Activated CD8-positive, alpha-beta T cell treated with anti-CD3 and anti-CD28 coated beads, Interleukin-2, amount 10 ng/mL, durations not matched to agents 7 days and 5 days (primary cell): ENCODE data around the gene U2AF2. TPM values are rescaled to one million over a fixed set of nuclear protein-coding genes. Genes with fewer than 3 reads are reported as not detected.
A peak's percentile ranks its signal among the peaks of the same experiment; 100 is the strongest.

Experiments used
- ATAC-seq: fragments of 150-1000 bp; cut with Tn5 transposase; one replicate; pipeline ENCODE4 v1.10.0; 2021; ENCODE audit warnings: moderate library complexity
- CTCF ChIA-PET: fragments of 350-600 bp; sonication (Branson Sonifier 250); formaldehyde crosslinking; loops from one replicate; lab custom pipeline; 2021; ENCODE audit warnings: antibody characterized with exemption; lab: Charles Lee
- POLR2A ChIA-PET: fragments of 350-600 bp; sonication (Branson Sonifier 250); formaldehyde crosslinking; loops from one replicate; lab custom pipeline; 2021; ENCODE audit warnings: antibody characterized with exemption; lab: Charles Lee
- DNase-seq: peaks from one replicate; pipeline ENCODE4 v3.0.0-alpha.2; 2020
- H3K27ac Mint-ChIP-seq: one replicate; pipeline ENCODE4 v1.8.0; 2021; ENCODE audit warnings: mild to moderate bottlenecking, mixed read lengths
- H3K27me3 Mint-ChIP-seq: one replicate; pipeline ENCODE4 v1.8.0; 2021; ENCODE audit warnings: low read depth, mixed read lengths
- H3K36me3 Mint-ChIP-seq: one replicate; pipeline ENCODE4 v1.8.0; 2021; ENCODE audit warnings: low read depth, mixed read lengths
- H3K4me1 Mint-ChIP-seq: one replicate; pipeline ENCODE4 v1.8.0; 2021; ENCODE audit warnings: low read depth, mixed read lengths
- H3K4me3 Mint-ChIP-seq: one replicate; pipeline ENCODE4 v1.8.0; 2021; ENCODE audit warnings: mild to moderate bottlenecking, mixed read lengths
- H3K9me3 Mint-ChIP-seq: one replicate; pipeline ENCODE4 v1.8.0; 2022; ENCODE audit warnings: mixed read lengths; ENCODE audit not compliant: insufficient read depth
- total RNA-seq, 2 experiments: library from RNA; stranded (reverse); gene quantifications; one replicate each; pipeline ENCODE4 v1.2.3, GENCODE V29; 2021

The U2AF2 gene
- total RNA-seq, 2 experiments from 2014 or later: 296 to 321 TPM

- DNase-seq: no peak
- Mint-ChIP-seq H3K27ac (no peak overlapping the region), H3K4me3 (no peak overlapping the region), H3K4me1 (peaks cover 51% of the 10 kb centered on the region), H3K27me3 (no peaks in the 10 kb centered on the region), H3K9me3 (no peaks in the 10 kb centered on the region), H3K36me3 (peaks cover 78% of the 10 kb centered on the region)
- no peak for ATAC-seq
- POLR2A ChIA-PET: no interaction called here
- CTCF ChIA-PET: no interaction called here
These were observed 5.6 kb downstream of the U2AF2 start for GRCh38 chr19:55660404-55660803.

DNA sequence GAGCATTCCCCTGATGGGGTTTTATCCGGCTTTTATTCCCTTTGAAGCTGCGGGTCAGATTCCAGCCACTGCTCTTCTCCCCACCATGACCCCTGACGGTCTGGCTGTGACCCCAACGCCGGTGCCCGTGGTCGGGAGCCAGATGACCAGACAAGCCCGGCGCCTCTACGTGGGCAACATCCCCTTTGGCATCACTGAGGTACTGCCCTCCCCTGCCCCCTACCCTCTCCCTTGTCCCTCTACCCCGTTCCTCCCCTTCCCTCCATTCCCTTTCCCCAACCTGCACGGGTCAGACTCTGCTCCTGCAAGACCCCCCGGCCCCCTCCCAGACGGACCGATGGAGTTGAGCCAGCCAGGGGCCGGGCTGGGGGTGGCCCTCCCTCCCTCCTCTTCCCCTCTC is 6.2 kb downstream of the U2AF2 start:
- Mint-ChIP-seq H3K27me3 (no peaks in the 10 kb centered on the region), H3K9me3 (no peaks in the 10 kb centered on the region), H3K4me3 (no peak overlapping the region), H3K27ac (no peak overlapping the region), H3K4me1 (peaks cover 48% of the 10 kb centered on the region), H3K36me3 (peaks cover 75% of the 10 kb centered on the region)
- no peak for DNase-seq
- ATAC-seq: no peak
- CTCF ChIA-PET: no interaction called here
- POLR2A ChIA-PET: no interaction called here

GRCh38 chr19:55661826-55662225 is 7.0 kb downstream of the U2AF2 start:
- CTCF ChIA-PET: no interaction called here

GRCh38 chr19:55663846-55664536 is 9.2 kb downstream of the U2AF2 start:
- H3K36me3 Mint-ChIP-seq: peaks cover 72% of the 10 kb centered on the region
- no peaks in the 10 kb centered on the region for H3K9me3 Mint-ChIP-seq
- no peak overlapping the region for H3K27ac Mint-ChIP-seq
- DNase-seq (no peak), ATAC-seq (no peak)
- POLR2A ChIA-PET: no interaction called here
- H3K4me1 Mint-ChIP-seq: peaks cover 22% of the 10 kb centered on the region
- H3K27me3 Mint-ChIP-seq: no peaks in the 10 kb centered on the region
- CTCF ChIA-PET: no interaction called here
- H3K4me3 Mint-ChIP-seq: no peak overlapping the region

More at GRCh38 chr19:55661826-55662225, 7.0 kb downstream of the U2AF2 start:
- Mint-ChIP-seq H3K27me3 (no peaks in the 10 kb centered on the region), H3K27ac (peak overlapping the region; percentile 70), H3K4me1 (peaks cover 40% of the 10 kb centered on the region), H3K36me3 (peaks cover 73% of the 10 kb centered on the region), H3K4me3 (no peak overlapping the region), H3K9me3 (no peaks in the 10 kb centered on the region)
- DNase-seq (no peak), ATAC-seq (no peak)
- POLR2A ChIA-PET: no interaction called here

GRCh38 chr19:55666343-55667005 is 11.6 kb downstream of the U2AF2 start:
- Mint-ChIP-seq H3K4me1 (peaks cover 21% of the 10 kb centered on the region), H3K27ac (no peak overlapping the region), H3K9me3 (no peaks in the 10 kb centered on the region), H3K36me3 (peaks cover 74% of the 10 kb centered on the region), H3K27me3 (no peaks in the 10 kb centered on the region), H3K4me3 (no peak overlapping the region)
- POLR2A ChIA-PET: interaction anchor here (1.4 kb wide), 1 partner anchor 12 kb away, joined by 6 read pairs; the partner anchor contains the start of gene U2AF2
- CTCF ChIA-PET: interaction anchor here (2.1 kb wide), 1 partner anchor 12 kb away, joined by 6 read pairs; no protein-coding TSS in a partner anchor
- ATAC-seq (no peak), DNase-seq (no peak)

DNA sequence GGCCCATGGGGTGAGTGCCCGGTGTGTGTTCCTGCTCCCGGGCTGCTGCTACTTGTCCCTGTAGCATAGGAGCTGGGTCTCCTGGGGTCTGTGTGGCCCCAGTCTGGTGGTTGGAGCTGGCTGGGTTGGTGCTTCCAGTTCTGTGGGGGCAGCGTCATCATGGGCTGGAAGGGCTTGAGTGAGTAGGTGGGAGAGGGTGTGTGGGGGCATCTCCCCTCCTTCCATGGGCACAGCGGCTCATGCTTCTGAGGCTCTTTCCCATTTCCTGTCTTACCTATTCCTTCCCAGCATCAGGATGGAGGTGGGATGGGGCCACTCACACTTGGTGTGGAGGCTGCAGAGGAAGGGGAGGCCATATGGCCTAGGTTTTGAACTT is 12.2 kb downstream of the U2AF2 start:
- Mint-ChIP-seq H3K9me3 (no peaks in the 10 kb centered on the region), H3K36me3 (peaks cover 71% of the 10 kb centered on the region), H3K27me3 (no peaks in the 10 kb centered on the region), H3K27ac (no peak overlapping the region), H3K4me3 (no peak overlapping the region), H3K4me1 (peaks cover 18% of the 10 kb centered on the region)
- POLR2A ChIA-PET: interaction anchor here (1.4 kb wide), 1 partner anchor 13 kb away, joined by 6 read pairs; the partner anchor contains the start of gene U2AF2
- DNase-seq: no peak
- no peak for ATAC-seq
- CTCF ChIA-PET: interaction anchor here (0.7 to 2.1 kb wide), 2 partner anchors 13 to 58 kb away, joined by 6 read pairs; no protein-coding TSS in a partner anchor

- Mint-ChIP-seq H3K27ac (no peak overlapping the region), H3K36me3 (peaks cover 72% of the 10 kb centered on the region), H3K27me3 (no peaks in the 10 kb centered on the region), H3K9me3 (no peaks in the 10 kb centered on the region), H3K4me3 (no peak overlapping the region), H3K4me1 (peaks cover 21% of the 10 kb centered on the region)
- ChIA-PET POLR2A (interaction anchor here (0.9 to 1.4 kb wide), 2 partner anchors 13 to 25 kb away, joined by 3 to 6 read pairs; partner anchors contain the start of gene U2AF2), CTCF (interaction anchor here (0.7 kb wide), 1 partner anchor 59 kb away, joined by 6 read pairs; no protein-coding TSS in a partner anchor)
- DNase-seq (no peak), ATAC-seq (no peak)
These were observed 12.7 kb downstream of the U2AF2 start for GRCh38 chr19:55667511-55667910.

DNA sequence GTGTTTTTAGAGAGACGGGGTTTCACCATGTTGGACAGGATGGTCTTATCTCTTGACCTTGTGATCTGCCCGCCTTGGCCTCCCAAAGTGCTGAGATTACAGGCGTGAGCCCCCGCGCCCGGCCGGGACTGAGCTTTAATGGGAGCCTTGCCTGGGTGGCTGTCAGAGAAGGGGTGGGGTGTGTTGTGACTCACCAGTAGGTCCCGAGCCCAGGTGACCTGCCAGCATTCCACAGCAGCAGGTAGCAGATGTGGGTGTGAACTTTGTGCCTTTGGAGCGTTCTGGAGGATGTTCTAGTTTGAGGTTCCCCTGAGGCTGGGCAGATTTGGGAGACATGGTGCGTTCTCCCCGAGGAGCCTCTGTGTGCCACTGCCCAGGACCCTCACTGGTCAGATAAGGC is 13.1 kb downstream of the U2AF2 start:
- POLR2A ChIA-PET: interaction anchor here (0.9 kb wide), 1 partner anchor 25 kb away, joined by 3 read pairs; no protein-coding TSS in a partner anchor
- CTCF ChIA-PET: no interaction called here
- Mint-ChIP-seq H3K4me3 (no peak overlapping the region), H3K36me3 (peaks cover 68% of the 10 kb centered on the region), H3K27ac (no peak overlapping the region), H3K4me1 (peaks cover 17% of the 10 kb centered on the region), H3K9me3 (no peaks in the 10 kb centered on the region), H3K27me3 (no peaks in the 10 kb centered on the region)
- ATAC-seq (no peak), DNase-seq (no peak)

DNA sequence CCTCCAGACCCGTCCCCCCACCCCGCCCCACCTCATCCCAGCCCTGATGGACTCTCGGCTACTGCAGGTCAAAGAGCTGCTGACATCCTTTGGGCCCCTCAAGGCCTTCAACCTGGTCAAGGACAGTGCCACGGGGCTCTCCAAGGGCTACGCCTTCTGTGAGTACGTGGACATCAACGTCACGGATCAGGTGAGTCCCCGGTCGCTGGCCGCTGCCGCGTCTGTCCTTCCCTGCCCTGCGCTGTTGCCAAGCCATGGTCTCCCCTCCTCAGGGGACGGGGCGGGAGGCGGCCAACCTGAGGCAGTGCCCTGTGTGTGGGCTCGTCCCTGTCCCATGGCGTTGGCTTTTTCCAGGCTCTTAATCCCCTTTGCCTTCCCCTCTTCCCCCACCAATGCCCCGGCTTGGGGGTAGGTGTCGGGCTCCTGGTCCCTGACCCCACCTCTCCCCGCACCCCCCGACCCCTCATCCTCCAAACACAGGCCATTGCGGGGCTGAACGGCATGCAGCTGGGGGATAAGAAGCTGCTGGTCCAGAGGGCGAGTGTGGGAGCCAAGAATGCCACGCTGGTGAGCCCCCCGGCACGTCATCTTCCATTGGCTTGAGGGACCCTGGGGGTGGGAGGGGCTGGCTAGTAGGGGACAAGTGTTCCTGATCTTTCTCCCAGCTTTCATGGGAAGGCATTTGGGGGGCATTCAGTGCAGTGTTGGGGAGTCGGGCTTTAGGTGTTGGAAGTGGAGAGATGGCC is 13.9 kb downstream of the U2AF2 start:
- no peak overlapping the region for H3K27ac Mint-ChIP-seq
- H3K4me3 Mint-ChIP-seq: no peak overlapping the region
- H3K27me3 Mint-ChIP-seq: no peaks in the 10 kb centered on the region
- no peak for DNase-seq
- CTCF ChIA-PET: no interaction called here
- no peaks in the 10 kb centered on the region for H3K9me3 Mint-ChIP-seq
- peaks cover 66% of the 10 kb centered on the region for H3K36me3 Mint-ChIP-seq
- POLR2A ChIA-PET: no interaction called here
- peaks cover 25% of the 10 kb centered on the region for H3K4me1 Mint-ChIP-seq
- no peak for ATAC-seq

DNA sequence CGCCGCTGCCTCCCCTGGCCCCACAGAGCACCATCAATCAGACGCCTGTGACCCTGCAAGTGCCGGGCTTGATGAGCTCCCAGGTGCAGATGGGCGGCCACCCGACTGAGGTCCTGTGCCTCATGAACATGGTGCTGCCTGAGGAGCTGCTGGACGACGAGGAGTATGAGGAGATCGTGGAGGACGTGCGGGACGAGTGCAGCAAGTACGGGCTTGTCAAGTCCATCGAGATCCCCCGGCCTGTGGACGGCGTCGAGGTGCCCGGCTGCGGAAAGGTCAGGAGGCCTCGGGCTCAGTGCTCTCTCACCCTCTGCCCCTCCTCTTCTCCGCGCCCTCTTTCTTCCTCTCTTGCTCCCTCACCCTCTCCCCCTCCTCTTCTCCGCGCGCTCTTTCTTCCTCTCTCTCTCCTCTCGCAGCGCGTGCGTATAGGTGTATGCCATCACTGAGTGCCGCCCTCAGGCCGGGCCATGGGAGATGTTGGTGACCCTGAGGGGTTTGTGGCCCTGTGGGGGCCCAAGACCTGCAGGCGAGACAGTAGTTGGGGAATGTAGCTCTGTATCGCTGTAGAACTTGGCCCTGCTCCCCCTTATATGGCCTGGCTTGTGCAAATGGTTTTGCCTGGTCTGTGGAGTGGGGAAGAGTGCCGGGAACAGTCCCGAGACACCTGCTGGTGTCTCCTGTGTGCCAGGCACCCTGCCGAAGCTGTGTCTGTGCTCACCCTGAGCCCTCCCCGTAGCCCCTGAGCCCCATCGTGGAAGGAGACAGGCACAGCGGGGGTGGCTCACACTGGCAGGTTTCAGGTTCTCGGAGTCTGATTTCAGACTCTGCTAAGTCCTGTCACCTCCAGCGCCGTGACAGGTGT is 14.8 kb downstream of the U2AF2 start:
- ATAC-seq (no peak), DNase-seq (no peak)
- no peaks in the 10 kb centered on the region for H3K9me3 Mint-ChIP-seq
- no peak overlapping the region for H3K4me3 Mint-ChIP-seq
- peaks cover 63% of the 10 kb centered on the region for H3K36me3 Mint-ChIP-seq
- peaks cover 30% of the 10 kb centered on the region for H3K4me1 Mint-ChIP-seq
- ChIA-PET POLR2A (no interaction called here), CTCF (no interaction called here)
- no peaks in the 10 kb centered on the region for H3K27me3 Mint-ChIP-seq
- no peak overlapping the region for H3K27ac Mint-ChIP-seq
